Measurements from ENCODE around the gene ACAD10.

The ACAD10 gene

DNA sequence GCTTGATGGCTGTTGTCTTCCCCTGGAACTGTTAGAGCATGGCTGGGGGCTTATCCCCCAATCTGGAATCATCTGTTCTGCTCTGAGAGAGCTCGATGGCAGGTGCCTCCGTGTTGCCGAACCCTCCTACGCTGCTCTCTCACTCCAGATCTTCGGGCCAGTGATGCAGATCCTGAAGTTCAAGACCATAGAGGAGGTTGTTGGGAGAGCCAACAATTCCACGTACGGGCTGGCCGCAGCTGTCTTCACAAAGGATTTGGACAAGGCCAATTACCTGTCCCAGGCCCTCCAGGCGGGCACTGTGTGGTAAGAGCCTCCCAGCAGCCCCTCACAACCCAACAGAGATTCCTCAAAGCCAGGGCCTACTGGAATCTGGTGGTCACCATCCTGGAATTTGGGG, 113.9 kb downstream of the ACAD10 start:
- no peak overlapping the region for H3K4me3 ChIP-seq (ENCODE audit: low read length)

DNA sequence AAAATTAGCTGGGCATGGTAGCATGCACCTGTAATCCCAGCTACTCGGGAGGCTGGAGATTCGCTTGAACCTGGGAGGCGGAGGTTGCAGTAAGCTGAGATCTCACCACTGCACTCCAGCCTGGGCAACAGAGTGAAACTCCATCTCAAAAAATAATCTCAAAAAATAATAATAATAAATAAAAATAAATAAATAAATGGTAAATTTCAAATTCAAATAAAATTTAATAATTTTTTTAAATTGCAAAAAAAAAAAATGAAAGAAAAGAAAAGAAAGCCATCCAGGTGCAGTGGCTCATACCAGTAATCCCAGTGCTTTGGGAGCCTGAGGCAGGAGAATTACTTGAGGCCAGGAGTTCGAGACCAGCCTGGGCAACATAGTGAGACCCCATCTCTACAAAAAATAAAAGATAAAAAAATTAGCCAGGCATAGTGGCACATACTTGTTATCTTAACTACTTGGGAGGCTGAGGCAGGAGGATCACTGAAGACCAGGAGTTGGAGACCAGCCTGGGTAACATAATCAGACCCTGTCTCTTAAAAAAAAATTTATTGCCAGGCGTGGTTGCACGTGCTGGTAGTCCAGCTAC, 117.3 kb downstream of the ACAD10 start:
- H3K9me3 ChIP-seq (ENCODE audit: control insufficient read depth, insufficient read depth, low read length) = no peaks in the 10 kb centered on the region

More for the DNA sequence above, 113.9 kb downstream of the ACAD10 start:
- H3K4me2 ChIP-seq (ENCODE audit: low read length) = no peak overlapping the region
- peaks cover 5% of the 10 kb centered on the region for H3K4me1 ChIP-seq (ENCODE audit: control insufficient read depth, low read length)
- no peaks in the 10 kb centered on the region for H4K20me1 ChIP-seq (ENCODE audit: control insufficient read depth, insufficient read depth, low read depth, low read length)
- H3K36me3 ChIP-seq (ENCODE audit: control insufficient read depth, low read length) = peaks cover 15% of the 10 kb centered on the region
- no peaks in the 10 kb centered on the region for H3K27me3 ChIP-seq (ENCODE audit: control insufficient read depth, low read length)
- no peaks in the 10 kb centered on the region for H3F3A ChIP-seq (ENCODE audit: control insufficient read depth, insufficient read depth)
- H3K9me2 ChIP-seq (replicated peaks; ENCODE audit: control insufficient read depth, low read length) = no peaks in the 10 kb centered on the region
- H3K9me3 ChIP-seq (ENCODE audit: control insufficient read depth, insufficient read depth, low read length) = no peaks in the 10 kb centered on the region
- H3K79me2 ChIP-seq (ENCODE audit: control insufficient read depth, low read length) = no peaks in the 10 kb centered on the region
- TF ChIP-seq, protein P1, sequence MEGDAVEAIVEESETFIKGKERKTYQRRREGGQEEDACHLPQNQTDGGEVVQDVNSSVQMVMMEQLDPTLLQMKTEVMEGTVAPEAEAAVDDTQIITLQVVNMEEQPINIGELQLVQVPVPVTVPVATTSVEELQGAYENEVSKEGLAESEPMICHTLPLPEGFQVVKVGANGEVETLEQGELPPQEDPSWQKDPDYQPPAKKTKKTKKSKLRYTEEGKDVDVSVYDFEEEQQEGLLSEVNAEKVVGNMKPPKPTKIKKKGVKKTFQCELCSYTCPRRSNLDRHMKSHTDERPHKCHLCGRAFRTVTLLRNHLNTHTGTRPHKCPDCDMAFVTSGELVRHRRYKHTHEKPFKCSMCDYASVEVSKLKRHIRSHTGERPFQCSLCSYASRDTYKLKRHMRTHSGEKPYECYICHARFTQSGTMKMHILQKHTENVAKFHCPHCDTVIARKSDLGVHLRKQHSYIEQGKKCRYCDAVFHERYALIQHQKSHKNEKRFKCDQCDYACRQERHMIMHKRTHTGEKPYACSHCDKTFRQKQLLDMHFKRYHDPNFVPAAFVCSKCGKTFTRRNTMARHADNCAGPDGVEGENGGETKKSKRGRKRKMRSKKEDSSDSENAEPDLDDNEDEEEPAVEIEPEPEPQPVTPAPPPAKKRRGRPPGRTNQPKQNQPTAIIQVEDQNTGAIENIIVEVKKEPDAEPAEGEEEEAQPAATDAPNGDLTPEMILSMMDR (IDR thresholded peaks at IDR 0.05; ENCODE audit: low read depth, low read length, poor library complexity, severe bottlenecking) = no peak
- no peak for TF ChIP-seq EZH2phosphoT487 (IDR thresholded peaks at IDR 0.05; ENCODE audit: borderline replicate concordance, low read length)
- H3K27ac ChIP-seq (ENCODE audit: low read depth, low read length) = no peak overlapping the region

DNA sequence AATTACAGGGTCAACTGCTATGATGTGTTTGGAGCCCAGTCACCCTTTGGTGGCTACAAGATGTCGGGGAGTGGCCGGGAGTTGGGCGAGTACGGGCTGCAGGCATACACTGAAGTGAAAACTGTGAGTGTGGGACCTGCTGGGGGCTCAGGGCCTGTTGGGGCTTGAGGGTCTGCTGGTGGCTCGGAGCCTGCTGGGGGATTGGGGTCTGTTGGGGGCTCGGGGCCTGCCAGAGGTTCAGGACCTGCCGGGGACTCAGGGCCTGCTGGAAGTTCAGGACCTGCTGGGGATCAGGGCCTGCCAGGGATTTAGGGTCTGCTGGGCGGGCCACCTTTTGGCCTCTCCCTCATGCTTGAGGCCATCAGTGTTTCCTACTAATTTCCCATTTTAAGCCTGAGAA, 118.0 kb downstream of the ACAD10 start:
- H3K4me2 ChIP-seq (ENCODE audit: low read length) = no peak overlapping the region
- H4K20me1 ChIP-seq (ENCODE audit: control insufficient read depth, insufficient read depth, low read depth, low read length) = no peaks in the 10 kb centered on the region
- no peaks in the 10 kb centered on the region for H3K4me1 ChIP-seq (ENCODE audit: control insufficient read depth, low read length)
- H3K9me3 ChIP-seq (ENCODE audit: control insufficient read depth, insufficient read depth, low read length) = no peaks in the 10 kb centered on the region
- H3F3A ChIP-seq (ENCODE audit: control insufficient read depth, insufficient read depth) = no peaks in the 10 kb centered on the region
- no peaks in the 10 kb centered on the region for H3K27me3 ChIP-seq (ENCODE audit: control insufficient read depth, low read length)
- no peaks in the 10 kb centered on the region for H3K9me2 ChIP-seq (replicated peaks; ENCODE audit: control insufficient read depth, low read length)
- TF ChIP-seq, protein P1 (IDR thresholded peaks at IDR 0.05; ENCODE audit: low read depth, low read length, poor library complexity, severe bottlenecking) = no peak
- no peak for TF ChIP-seq EZH2phosphoT487 (IDR thresholded peaks at IDR 0.05; ENCODE audit: borderline replicate concordance, low read length)
- H3K36me3 ChIP-seq (ENCODE audit: control insufficient read depth, low read length) = peaks cover 10% of the 10 kb centered on the region
- H3K27ac ChIP-seq (ENCODE audit: low read depth, low read length) = no peak overlapping the region
- no peaks in the 10 kb centered on the region for H3K79me2 ChIP-seq (ENCODE audit: control insufficient read depth, low read length)
- no peak overlapping the region for H3K4me3 ChIP-seq (ENCODE audit: low read length)

More for the DNA sequence above, 117.3 kb downstream of the ACAD10 start:
- Histone ChIP-seq H3K4me1 (ENCODE audit: control insufficient read depth, low read length) (no peaks in the 10 kb centered on the region), H4K20me1 (ENCODE audit: control insufficient read depth, insufficient read depth, low read depth, low read length) (no peaks in the 10 kb centered on the region), H3K4me3 (ENCODE audit: low read length) (no peak overlapping the region), H3K9me2 (replicated peaks; ENCODE audit: control insufficient read depth, low read length) (no peaks in the 10 kb centered on the region), H3K36me3 (ENCODE audit: control insufficient read depth, low read length) (peaks cover 12% of the 10 kb centered on the region), H3K4me2 (ENCODE audit: low read length) (no peak overlapping the region), H3K27ac (ENCODE audit: low read depth, low read length) (no peak overlapping the region), H3K27me3 (ENCODE audit: control insufficient read depth, low read length) (no peaks in the 10 kb centered on the region), H3F3A (ENCODE audit: control insufficient read depth, insufficient read depth) (no peaks in the 10 kb centered on the region), H3K79me2 (ENCODE audit: control insufficient read depth, low read length) (no peaks in the 10 kb centered on the region)
- TF ChIP-seq EZH2phosphoT487 (IDR thresholded peaks at IDR 0.05; ENCODE audit: borderline replicate concordance, low read length) = no peak
- TF ChIP-seq, protein P1 (IDR thresholded peaks at IDR 0.05; ENCODE audit: low read depth, low read length, poor library complexity, severe bottlenecking) = no peak

All from DOHH2 (cell line).